Right lobe of liver (tissue), 4 donors: Measurements from ENCODE around the gene HSPG2.

ENCODE experiments used
- CTCF ChIP-seq, 4 donors: fragments of 200-600 bp in 3 of 4; fragments of 450-650 bp in 1 of 4; IDR thresholded peaks; one replicate each; pipeline versions ENCODE4 v1.5.1 to v1.8.0; 2016 to 2022; ENCODE audit warnings: antibody characterized with exemption in 4 of 4, mild to moderate bottlenecking in 2 of 4
- POLR2A ChIP-seq: fragments of 450-650 bp; IDR thresholded peaks from one replicate; pipeline ENCODE4 v1.6.1; 2017; ENCODE audit warnings: antibody characterized with exemption, mild to moderate bottlenecking
- donor health status: DM: no; HTN: no; CAD: no.
- donor health status: DM: no; HTN: no; CAD: no.
- donor health status: DM: no; HTN: yes; CAD: no.

- no peak for TF ChIP-seq CTCF (IDR thresholded peaks at IDR 0.05)
- TF ChIP-seq POLR2A, result no peak
These were observed 61.5 kb downstream of the HSPG2 start for GRCh38 chr1:21875621-21876063.
